ENCODE measurements around the gene GPR176.

DNA sequence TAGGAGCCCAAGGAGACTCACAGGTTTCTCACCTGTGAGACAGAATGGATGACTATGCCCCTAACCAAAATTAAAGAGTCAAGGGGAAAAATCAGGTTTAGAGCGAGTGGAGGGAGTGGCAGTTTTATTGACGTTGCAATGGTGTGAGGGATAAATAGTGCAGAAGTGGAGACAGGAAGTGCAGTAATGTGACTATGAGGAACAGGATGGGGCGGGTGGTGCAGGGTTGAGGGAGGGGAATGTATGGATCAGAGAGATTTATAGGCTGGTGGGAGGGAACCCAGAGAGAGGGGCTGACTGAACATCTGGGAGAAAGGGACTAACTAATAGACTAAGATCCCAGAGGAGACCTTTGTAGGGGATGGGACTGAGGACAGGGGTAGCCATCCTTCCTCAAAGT lies 40.3 kb upstream of the GPR176 start:
- no peak for TF ChIP-seq RAD21 (IDR thresholded peaks at IDR 0.05; ENCODE audit: low read depth)
- TF ChIP-seq EP300 (IDR thresholded peaks at IDR 0.05; ENCODE audit: borderline replicate concordance) = no peak
- TF ChIP-seq NFIC (IDR thresholded peaks at IDR 0.05) = no peak
- TF ChIP-seq CEBPB (IDR thresholded peaks at IDR 0.05) = no peak
- TF ChIP-seq CREB1 (IDR thresholded peaks at IDR 0.05; ENCODE audit: low read depth) = no peak
- no peak for TF ChIP-seq TAF1 (IDR thresholded peaks at IDR 0.05; ENCODE audit: low read depth)
- TF ChIP-seq, protein P1, sequence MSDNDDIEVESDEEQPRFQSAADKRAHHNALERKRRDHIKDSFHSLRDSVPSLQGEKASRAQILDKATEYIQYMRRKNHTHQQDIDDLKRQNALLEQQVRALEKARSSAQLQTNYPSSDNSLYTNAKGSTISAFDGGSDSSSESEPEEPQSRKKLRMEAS (IDR thresholded peaks at IDR 0.05) = no peak
- no peak for TF ChIP-seq YY1 (IDR thresholded peaks at IDR 0.05; ENCODE audit: low read depth)
- TF ChIP-seq TEAD4 (IDR thresholded peaks at IDR 0.05) = no peak
- no peak for TF ChIP-seq REST (IDR thresholded peaks at IDR 0.05; ENCODE audit: low read depth)

Data from Ishikawa (cell line).